ENCODE results near the gene DPYSL3.

Gene DPYSL3

GRCh38 chr5:147482706-147483180, 27.1 kb downstream of the DPYSL3 start:
- Histone ChIP-seq H3K27ac (ENCODE audit: low read depth, low read length) (no peak overlapping the region), H3F3A (ENCODE audit: insufficient read depth) (no peaks in the 10 kb centered on the region), H3K79me2 (ENCODE audit: insufficient read depth, low read length) (no peaks in the 10 kb centered on the region), H3K27me3 (ENCODE audit: low read length) (no peaks in the 10 kb centered on the region), H3K4me2 (ENCODE audit: low read depth, low read length, poor library complexity, severe bottlenecking) (no peak overlapping the region), H2AFZ (ENCODE audit: low read depth, low read length, severe bottlenecking) (no peak overlapping the region), H3K9me3 (ENCODE audit: insufficient read depth, low read length) (no peaks in the 10 kb centered on the region), H4K20me1 (ENCODE audit: low read depth, low read length) (no peaks in the 10 kb centered on the region), H3K4me3 (ENCODE audit: insufficient read depth, low read length, poor library complexity, severe bottlenecking) (no peak overlapping the region), H3K9ac (ENCODE audit: low read length) (no peak overlapping the region), H3K36me3 (ENCODE audit: low read length) (no peaks in the 10 kb centered on the region), H3K9me2 (replicated peaks; ENCODE audit: insufficient read depth, low read length) (no peaks in the 10 kb centered on the region)
- TF ChIP-seq CTCF (IDR thresholded peaks at IDR 0.05; ENCODE audit: insufficient read depth, low read length, poor library complexity, severe bottlenecking), result no peak
- no peak for TF ChIP-seq EZH2phosphoT487 (conservative IDR thresholded peaks at IDR 0.05; ENCODE audit: low read length)

GRCh38 chr5:147481874-147482705, 27.8 kb downstream of the DPYSL3 start:
- no peak overlapping the region for H3K27ac ChIP-seq (ENCODE audit: low read depth, low read length)

GRCh38 chr5:147481376-147481775, 28.5 kb downstream of the DPYSL3 start:
- TF ChIP-seq EZH2phosphoT487 (conservative IDR thresholded peaks at IDR 0.05; ENCODE audit: low read length), result no peak
- no peak for TF ChIP-seq CTCF (IDR thresholded peaks at IDR 0.05; ENCODE audit: insufficient read depth, low read length, poor library complexity, severe bottlenecking)
- Histone ChIP-seq H3K9me3 (ENCODE audit: insufficient read depth, low read length) (no peaks in the 10 kb centered on the region), H2AFZ (ENCODE audit: low read depth, low read length, severe bottlenecking) (no peak overlapping the region), H3K27me3 (ENCODE audit: low read length) (no peaks in the 10 kb centered on the region), H3F3A (ENCODE audit: insufficient read depth) (no peaks in the 10 kb centered on the region), H3K4me2 (ENCODE audit: low read depth, low read length, poor library complexity, severe bottlenecking) (no peak overlapping the region), H3K4me3 (ENCODE audit: insufficient read depth, low read length, poor library complexity, severe bottlenecking) (no peak overlapping the region), H3K79me2 (ENCODE audit: insufficient read depth, low read length) (no peaks in the 10 kb centered on the region), H3K27ac (ENCODE audit: low read depth, low read length) (no peak overlapping the region), H4K20me1 (ENCODE audit: low read depth, low read length) (no peaks in the 10 kb centered on the region), H3K36me3 (ENCODE audit: low read length) (no peaks in the 10 kb centered on the region), H3K9ac (ENCODE audit: low read length) (no peak overlapping the region), H3K9me2 (replicated peaks; ENCODE audit: insufficient read depth, low read length) (no peaks in the 10 kb centered on the region)

More at GRCh38 chr5:147481874-147482705, 27.8 kb downstream of the DPYSL3 start:
- H3K27me3 ChIP-seq (ENCODE audit: low read length), result no peaks in the 10 kb centered on the region
- no peak for TF ChIP-seq CTCF (IDR thresholded peaks at IDR 0.05; ENCODE audit: insufficient read depth, low read length, poor library complexity, severe bottlenecking)
- TF ChIP-seq EZH2phosphoT487 (conservative IDR thresholded peaks at IDR 0.05; ENCODE audit: low read length), result no peak
- H3K79me2 ChIP-seq (ENCODE audit: insufficient read depth, low read length), result no peaks in the 10 kb centered on the region
- H3F3A ChIP-seq (ENCODE audit: insufficient read depth), result no peaks in the 10 kb centered on the region
- H4K20me1 ChIP-seq (ENCODE audit: low read depth, low read length), result no peaks in the 10 kb centered on the region
- H3K9me3 ChIP-seq (ENCODE audit: insufficient read depth, low read length), result no peaks in the 10 kb centered on the region
- H3K36me3 ChIP-seq (ENCODE audit: low read length), result no peaks in the 10 kb centered on the region
- no peaks in the 10 kb centered on the region for H3K9me2 ChIP-seq (replicated peaks; ENCODE audit: insufficient read depth, low read length)
- no peak overlapping the region for H3K4me3 ChIP-seq (ENCODE audit: insufficient read depth, low read length, poor library complexity, severe bottlenecking)
- no peak overlapping the region for H3K4me2 ChIP-seq (ENCODE audit: low read depth, low read length, poor library complexity, severe bottlenecking)
- no peak overlapping the region for H3K9ac ChIP-seq (ENCODE audit: low read length)
- H2AFZ ChIP-seq (ENCODE audit: low read depth, low read length, severe bottlenecking), result no peak overlapping the region

Measured in SU-DHL-6 (cell line).